ENCODE measurements around the gene UPK3A.
"Not testable (repeated sequence)": the region's sequence is repeated elsewhere in the genome, so short reads cannot be mapped to it uniquely, and the experiment has no call there.

Gene UPK3A

GRCh38 chr22:45259754-45260394 lies 24.9 kb upstream of the UPK3A start:
- no peak for DNase-seq

- not testable (repeated sequence) for DNase-seq
These were observed 24.4 kb upstream of the UPK3A start for GRCh38 chr22:45260395-45260759.

DNA sequence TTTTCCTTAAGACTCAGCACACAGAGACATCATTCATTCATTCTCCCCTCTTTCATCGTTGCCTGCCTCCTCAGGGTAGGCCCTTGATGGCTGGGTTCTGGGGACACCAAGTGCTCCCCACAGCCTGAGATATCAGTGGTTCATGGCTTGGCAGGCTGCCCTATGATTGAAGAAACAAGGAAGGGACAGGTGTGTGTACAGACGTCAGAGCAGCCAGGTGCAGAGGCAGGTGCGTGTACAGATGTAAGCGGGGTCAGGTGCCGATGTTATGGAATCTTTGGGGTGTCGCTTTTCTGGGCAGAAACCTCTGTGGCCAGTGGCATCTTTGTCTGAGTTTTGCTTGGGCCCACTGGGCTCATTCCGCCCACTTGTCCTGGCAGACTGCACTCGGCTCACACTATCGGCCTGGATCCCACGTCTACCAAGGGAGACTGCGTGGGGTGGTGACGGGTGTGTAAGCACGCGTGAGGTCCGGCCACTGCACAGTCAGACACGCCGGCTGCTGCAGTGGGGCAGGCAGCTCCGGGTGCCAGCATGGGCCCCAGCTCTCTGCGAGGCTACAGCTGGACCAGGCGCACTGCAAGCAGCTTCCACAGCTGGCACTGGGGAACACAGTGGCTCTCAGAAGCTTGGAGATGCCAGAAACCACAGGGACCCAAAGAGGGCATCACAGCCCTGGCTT lies 23.2 kb upstream of the UPK3A start:
- DNase-seq: no peak

DNA sequence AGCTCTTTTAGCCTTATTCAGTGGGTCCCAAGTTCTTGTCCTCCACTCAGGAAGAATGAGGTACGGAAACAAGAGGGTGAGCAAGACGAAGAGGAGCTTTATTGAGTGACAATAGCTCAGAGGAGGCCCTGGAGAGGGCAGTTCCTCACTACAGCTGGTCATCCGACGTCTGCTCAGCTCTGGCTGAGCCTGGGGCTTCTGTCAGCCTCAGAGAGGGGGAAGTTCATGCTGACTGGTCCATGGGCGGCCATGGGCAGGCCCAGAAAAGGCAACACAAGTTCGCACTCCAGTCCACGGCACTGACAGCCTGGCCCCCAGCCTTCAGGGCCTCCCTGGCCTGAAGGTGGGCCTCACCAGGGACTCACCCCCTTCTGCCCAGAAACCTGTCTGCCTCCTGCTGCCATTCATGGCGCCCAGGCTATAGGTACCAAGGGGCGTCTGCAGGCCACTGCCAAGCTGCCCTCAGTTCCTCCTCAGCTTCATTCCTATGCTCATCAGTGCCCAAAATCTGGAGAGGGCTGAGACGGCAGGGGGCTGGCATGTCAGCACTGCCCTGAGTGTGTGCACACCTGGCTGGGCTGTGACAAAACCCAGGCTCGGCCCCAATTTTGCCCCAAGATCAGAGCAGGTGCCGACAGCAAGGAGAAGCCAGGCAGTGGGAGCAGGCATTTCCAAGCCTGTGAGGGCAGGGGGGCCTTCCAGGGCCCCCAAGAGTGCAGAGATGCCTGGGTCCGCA lies 22.4 kb upstream of the UPK3A start:
- DNase-seq: no peak

- no peak for DNase-seq
These were observed 21.8 kb upstream of the UPK3A start for GRCh38 chr22:45262931-45263462.

- DNase-seq: peak; percentile 69
These were observed 21.1 kb upstream of the UPK3A start for GRCh38 chr22:45263463-45264269.

DNA sequence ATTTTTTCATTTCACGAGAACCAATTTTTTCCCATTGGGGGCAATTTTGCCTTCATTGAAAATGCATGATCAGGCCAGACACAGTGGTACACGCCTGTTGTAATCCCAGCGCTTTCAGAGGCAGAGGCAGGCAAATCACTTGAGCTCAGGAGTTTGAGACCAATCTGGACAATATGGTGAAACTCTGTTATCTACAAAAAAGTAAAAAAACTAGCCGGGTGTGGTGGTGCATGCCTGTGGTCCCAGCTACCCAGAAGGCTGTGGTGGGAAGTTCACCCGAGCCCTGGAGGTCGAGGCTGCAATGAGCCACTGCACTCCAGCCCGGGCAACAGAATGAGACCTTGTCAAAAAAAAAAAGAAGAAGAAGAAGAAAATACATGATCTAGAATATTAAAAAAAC lies 19.2 kb upstream of the UPK3A start:
- no peak for DNase-seq

DNA sequence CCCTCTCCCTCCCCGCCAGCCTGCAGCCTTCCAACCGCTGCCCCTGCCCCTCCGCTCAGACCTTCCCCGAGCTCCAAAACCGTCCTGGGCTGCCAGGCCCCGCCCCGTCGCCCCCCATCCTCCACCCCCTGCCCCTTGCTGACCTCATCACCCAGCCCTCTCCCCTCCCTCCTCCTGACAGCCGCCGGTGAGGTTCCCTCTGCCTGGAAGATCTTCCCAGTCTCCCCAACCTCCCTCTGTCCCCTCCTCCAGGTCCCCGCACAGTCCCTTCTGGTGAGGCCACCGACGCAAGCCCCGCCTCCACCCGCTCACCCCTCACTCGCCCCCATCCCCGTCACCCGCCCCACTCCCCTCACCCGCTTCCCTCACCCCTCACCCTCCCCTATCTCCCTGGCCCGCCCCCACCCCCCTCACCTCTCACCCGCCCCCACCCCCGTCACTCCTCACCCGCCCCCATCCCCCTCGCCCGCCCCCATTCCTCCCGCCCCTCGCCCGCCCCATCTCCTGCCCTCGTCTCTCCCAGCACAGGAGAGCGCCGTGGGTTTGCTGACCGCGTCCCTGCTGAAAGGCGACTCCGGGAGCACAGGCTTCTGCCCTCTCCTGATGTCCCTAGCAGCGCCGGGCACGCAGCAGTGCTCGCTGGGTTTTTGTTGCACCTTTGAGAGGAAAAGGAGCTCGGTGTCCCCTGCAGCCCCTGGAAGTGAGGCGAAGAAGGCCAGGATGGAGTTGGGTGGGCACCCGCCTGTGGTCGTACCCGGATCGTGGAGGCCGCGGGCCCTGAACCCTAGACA lies 16.4 kb upstream of the UPK3A start:
- no peak for DNase-seq

- DNase-seq: peak; percentile 70
These were observed 15.5 kb upstream of the UPK3A start for GRCh38 chr22:45268958-45269844.

DNA sequence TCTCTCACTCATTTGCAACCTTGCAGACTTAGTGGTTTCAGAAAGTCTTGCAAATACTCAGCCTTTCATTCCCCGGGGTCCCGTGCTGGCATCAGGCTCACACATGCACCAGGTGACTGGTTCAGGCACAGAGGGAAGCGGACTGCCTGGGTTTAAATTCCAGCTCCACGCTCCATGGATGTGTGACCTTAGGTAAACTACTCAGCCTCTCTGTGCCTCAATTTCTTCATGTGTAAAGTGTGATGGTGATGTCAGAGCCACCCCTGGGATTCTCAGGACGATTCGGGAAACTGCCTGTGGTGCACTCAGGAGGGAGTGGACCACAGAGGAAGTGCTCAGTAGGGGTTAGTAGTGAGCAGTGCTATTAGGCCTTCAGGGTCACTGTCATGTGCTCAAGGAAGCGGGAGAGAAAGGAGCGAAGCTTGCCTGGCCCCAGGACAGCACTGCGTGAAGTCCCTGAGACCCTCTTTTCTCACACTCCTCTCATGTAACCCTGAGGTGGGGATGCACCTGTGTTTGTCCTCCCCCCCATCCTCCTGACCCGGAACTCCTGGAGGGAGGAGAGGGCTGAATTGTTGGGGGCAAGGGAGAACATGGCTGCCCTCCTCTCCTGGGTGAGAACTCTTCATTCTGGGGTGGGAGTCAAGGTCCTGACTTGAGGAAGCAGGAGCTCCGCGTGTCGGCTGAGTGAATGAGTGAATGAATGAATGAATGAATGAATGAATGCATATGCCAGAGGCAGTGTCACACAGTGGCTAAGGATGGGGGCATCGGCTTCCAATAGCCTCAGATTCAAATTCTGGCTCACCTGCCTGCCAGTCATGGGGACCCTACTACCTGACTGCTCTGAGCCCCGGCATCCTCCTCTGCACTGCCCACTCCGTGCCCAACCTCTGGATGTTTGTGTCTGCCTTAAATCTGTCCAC lies 14.4 kb upstream of the UPK3A start:
- no peak for DNase-seq

DNA sequence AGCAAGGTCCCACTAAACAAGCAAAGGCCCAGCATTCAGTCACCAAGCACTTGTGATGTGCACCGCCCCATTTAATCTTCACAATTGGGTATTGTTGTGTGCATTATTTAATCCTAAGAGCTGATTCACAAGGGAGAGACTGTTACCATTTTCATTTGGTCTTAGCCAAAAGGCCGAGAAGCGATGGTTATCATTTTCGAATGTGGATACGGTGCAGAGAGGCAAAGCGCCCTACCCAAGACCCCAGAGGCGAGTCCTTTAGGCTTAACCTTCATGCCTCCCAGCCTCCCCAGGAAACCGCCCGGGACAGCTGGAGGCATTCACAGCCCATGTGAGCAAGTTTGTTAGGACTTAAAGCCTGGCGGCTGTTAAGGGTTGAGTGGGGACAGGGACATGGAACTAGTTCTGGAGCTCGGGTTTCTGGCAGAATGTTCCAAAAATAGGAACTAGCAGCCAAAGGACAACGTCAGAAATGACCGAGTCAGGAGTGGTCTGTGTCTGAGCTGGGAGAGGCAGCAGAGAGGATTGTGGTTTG lies 13.0 kb upstream of the UPK3A start:
- no peak for DNase-seq

DNA sequence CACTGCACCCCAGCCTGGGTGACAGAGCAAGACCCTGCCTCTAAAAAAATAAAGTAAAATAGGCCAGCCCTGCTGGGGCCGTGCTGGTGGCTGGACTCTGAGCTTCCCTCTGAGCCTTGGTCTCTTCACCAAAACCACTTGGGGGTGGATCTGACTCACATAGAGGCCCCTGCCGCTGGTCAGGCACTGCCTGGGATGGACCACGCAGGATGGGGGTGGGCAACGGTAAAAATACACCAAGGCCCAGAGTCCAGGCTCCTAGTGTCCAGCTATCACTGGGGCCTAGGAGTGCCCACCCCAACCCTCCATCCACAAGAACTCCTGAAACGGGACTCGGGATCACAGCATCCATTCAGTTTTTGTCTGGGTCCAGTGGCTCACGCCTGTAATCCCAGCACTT lies 12.3 kb upstream of the UPK3A start:
- no peak for DNase-seq

- no peak for DNase-seq
These were observed 11.2 kb upstream of the UPK3A start for GRCh38 chr22:45273452-45274075.

GRCh38 chr22:45276507-45277105 lies 8.1 kb upstream of the UPK3A start:
- DNase-seq: no peak

GRCh38 chr22:45277720-45278119 lies 7.0 kb upstream of the UPK3A start:
- DNase-seq: not testable (repeated sequence)

DNA sequence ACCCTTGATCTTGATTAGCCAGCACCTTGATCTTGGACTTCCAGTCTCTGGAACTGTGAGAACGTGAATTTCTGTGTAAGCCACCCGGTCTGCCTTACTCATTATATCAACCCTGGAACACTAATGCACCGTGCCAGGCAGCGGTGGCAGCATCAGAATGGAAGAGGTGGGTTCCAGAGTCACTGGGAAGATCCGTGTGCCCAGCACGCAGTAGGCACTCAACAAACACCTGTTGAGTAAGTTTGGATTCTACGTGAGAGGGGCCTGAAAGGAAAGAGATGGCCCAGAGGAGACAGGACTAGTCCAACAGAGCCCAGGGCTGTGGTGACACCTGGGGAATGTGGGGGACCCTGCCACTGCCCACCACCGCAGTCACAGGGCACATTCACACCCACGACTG lies 6.6 kb upstream of the UPK3A start:
- no peak for DNase-seq

GRCh38 chr22:45280587-45280980 lies 4.2 kb upstream of the UPK3A start:
- DNase-seq: no peak

- DNase-seq: no peak
These were observed 3.7 kb upstream of the UPK3A start for GRCh38 chr22:45281010-45281409.

All from fibroblast of upper back skin (primary cell).